Forelimb muscle (tissue), 1 donor: ENCODE measurements around the gene NDUFB1. TPM values are rescaled to one million over a fixed set of nuclear protein-coding genes. Genes with fewer than 3 reads are reported as not detected.
A peak's percentile ranks its signal among the peaks of the same experiment; 100 is the strongest.

ENCODE experiments used
- DNase-seq: peaks from one replicate; pipeline ENCODE4 v3.0.0-alpha.2; 2013; ENCODE audit warnings: low read depth
- polyA plus RNA-seq: library from polyadenylated mRNA; unstranded; fragments of 120-200 nt; gene quantifications from one replicate; pipeline ENCODE4 v1.2.1, GENCODE V29; 2013; ENCODE audit not compliant: insufficient read length

Gene NDUFB1
- polyA plus RNA-seq = 93.2 TPM

DNA sequence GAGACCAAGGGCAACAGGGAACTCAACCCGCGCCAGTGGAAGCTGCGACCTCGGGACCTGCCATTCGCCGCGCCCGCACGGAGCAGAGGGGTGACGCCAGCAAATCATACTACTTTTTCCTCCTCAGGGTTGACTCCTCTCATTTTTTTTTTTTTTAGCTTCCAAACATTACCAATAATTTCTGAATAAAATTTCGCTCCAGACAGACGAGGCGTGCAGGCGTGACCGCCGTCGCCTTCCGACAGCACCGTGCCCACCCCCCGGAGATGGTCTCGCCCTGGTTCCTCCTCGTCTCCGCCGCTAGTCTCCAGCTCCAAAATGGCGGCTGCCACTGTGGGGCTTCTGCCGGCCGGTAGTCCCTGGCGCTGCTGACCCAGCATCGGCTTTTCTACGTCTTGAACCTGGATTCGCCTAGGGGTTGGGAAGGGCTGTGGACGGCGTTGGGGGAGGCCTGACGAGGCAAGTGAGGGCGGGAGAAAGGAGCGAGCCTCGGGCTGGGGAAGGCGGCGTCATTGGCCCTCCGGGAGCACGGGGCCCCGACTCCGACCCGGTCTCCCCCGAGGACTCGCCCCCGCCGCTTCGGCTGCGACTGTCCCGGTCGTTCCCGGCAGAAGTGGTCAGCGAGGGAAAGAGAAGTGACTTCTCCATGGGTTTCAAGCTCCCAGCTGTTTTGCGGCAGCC, at the start of gene NDUFB1, which contains the start of gene CPSF2:
NDUFB1 (minus strand) TSS at position 37 of the 681 bp plus-strand sequence. CDS start 4,069 bp downstream, outside the sequence.
CPSF2 (plus strand) TSS at position 300 of the 681 bp plus-strand sequence. CDS start 9,016 bp downstream, outside the sequence.
- no peak for DNase-seq

DNA sequence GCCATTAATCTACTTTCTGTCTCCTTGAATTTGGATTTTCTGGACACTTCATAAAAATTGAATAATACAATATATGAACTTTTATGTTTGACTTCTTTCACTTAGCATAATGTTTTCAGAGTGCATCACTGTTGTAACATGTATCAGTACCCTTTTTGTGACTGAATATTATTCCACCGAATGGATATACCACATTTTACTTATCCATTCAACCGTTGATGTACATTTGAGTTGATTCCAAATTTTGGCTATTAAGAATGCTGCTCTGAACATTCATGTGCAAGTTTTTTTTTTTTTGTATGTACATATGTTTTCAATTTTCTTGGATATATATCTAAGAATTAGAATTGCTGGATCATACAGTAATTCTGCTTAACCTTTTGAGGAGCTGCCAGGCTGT, 43.5 kb upstream of the NDUFB1 start:
- no peak for DNase-seq

- DNase-seq = no peak
These were observed 40.0 kb upstream of the NDUFB1 start for GRCh38 chr14:92161521-92161920.

DNA sequence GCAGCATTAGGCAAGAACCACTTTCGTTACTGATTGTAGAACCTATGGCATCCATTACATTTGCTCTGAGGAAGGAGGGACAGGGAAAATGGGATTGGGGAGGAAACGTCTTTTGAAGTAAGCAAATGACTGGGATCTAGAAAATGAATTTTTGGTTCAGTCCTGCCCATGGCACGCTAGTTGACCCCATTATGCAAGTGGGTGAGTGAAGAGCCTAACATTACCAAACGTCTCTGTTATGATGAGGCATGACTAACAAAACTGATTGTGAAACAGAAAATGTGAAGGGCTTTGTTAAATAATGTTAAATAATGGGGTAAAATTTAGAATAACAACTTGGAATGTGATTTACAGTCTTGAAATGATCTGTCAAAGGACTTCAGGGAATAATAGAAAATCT, 39.1 kb upstream of the NDUFB1 start:
- DNase-seq = no peak

- no peak for DNase-seq
These were observed 32.9 kb upstream of the NDUFB1 start for GRCh38 chr14:92154283-92154942.

DNA sequence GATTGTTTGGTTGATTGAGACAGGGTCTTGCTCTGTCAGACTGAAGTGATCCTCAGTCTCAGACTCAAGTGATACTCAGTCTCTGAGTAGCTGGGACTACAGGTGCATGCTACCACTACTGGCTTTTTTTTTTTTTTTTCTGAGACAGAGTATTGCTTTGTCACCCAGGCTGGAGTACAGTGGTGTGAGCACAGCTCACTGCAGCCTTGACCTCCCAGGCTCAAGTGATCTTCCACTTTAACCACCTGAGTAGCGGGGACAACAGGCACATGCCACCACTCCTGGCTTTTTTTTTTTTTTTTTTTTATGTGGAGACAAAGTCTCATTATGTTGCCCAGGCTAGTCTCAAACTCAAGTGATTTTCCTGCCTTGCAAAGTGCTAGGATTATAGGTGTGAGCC, 32.1 kb upstream of the NDUFB1 start:
- DNase-seq = no peak

GRCh38 chr14:92144708-92145107, 23.2 kb upstream of the NDUFB1 start:
- no peak for DNase-seq

DNA sequence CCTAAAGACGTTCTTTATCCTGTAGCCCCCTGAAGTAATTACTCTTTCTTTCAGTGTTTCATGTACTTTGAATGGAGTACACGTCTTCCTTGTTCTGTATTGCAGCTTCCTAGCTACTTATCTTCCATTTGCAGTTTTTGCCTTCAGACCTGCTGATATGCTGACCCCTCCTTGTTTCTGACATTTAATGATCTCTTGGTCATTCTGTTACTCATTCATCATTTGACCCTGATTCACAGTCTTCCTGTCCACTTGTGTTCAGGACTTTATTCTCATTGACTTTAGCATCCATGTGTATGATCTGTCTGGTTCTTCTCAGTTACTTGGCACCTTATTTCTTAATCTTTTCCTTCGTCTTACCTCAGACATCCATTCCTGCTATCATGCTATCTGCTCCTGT, 22.5 kb upstream of the NDUFB1 start:
- DNase-seq = no peak

DNA sequence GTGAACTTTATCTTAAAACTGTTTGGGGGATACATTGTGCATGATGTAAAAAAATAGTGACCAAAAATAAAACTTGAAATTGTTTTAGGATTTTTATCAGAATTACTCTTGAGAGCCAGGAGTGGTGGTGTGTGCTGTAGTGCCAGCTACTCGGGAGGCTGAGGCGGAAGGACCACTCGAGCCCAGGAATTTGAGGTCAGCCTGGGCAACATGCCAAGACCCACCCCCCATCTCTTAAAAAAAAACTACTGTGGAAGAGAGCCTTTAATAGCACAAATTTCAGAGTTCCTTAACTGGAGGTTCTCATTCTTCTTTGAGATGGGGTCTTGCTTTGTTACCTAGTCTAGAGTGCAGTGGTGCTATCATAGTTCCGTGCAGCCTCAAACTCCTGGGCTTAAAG, 21.8 kb upstream of the NDUFB1 start:
- DNase-seq = no peak

GRCh38 chr14:92135269-92135668, 13.8 kb upstream of the NDUFB1 start:
- peak; percentile 40 for DNase-seq

DNA sequence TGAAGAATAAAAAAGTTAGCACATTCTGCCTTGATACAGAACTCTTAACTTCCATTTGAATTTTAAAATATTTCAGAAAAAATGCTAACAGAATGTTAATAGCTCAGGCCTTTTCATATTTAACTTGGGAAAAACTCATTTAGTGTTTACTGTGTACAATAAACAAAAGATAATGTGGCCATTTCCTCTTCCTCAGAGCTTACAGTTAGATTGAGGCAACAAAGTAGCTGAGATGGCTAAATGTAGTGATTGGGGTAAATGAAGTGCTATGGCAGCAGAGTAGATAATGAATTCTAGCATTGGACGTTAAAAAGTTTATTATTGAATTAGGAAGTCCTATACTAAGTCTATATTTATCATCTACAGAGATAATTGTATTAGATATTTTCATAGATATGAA, 12.9 kb upstream of the NDUFB1 start:
- DNase-seq = no peak

GRCh38 chr14:92122761-92123160, 1.3 kb upstream of the NDUFB1 start:
- no peak for DNase-seq

- no peak for DNase-seq
These were observed 808 bp upstream of the NDUFB1 start for GRCh38 chr14:92122351-92122677.

DNA sequence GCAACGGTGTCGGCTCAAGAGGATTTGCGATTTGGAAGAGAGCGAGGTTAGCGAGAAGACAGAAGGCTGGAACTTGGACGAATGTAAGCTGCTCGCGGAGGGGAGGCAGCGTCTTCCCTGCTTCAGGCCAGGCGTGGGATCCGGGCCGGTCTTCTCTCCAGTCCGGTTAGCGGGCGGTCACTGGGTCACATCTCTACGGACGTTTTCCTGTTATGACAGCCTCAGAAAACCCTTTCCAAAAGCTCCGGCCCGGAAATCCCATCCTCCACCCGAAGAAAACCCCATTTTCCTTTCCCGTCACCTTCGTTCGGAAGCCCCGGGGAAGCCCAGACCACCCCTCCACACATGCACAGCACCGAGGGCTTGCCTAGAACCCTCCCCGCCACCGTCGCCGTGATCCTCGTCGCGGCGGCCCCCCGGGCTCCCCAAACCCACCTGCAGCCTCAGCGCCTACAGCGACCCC, 268 bp downstream of the NDUFB1 start:
- DNase-seq = no peak

GRCh38 chr14:92109490-92109889, 12.0 kb downstream of the NDUFB1 start:
- no peak for DNase-seq

DNA sequence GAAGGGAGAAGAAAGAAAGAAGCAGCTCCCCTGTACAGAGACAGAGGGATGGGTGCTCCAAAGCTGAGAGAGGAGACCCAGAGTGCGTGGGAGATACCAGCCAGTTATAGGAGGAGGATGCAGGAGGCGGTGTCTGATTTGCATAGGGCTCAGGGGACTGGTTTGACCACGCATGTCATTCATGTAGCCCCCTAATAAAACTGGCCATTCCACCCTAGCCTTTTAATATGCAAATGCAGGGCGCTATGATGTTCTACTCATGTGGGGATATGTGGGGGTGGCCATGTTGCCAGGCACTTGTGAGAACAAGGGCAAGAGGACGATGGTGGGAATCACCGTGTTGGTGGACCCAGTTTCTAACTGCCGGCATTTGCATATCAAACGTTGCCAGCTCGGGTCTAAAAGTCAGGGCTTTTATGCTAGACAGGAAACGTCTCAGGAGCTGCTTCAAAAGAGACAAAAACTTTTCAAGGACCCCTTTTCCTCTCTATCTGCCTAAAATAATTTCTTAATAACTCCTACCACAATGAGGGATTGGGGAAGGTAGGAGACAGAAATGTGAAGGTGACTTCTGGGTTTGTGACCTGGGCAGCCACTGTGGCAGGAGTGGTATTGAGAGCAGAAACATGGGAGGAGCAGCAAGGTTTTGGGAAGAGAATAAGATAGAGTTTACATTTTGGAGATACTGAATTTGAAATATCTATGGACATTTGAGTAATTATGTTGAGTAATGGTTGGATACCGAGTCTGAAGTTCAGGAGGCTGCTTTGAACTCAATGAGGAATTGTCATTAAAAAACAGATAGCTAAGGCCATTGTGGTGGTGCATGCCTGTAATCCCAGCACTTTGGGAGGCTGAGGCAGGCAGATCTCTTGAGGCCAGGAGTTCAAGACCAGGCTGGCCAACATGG, 12.9 kb downstream of the NDUFB1 start:
- DNase-seq = no peak

- peak; percentile 97 for DNase-seq
These were observed 15.2 kb downstream of the NDUFB1 start, which contains the start of gene ATXN3 for GRCh38 chr14:92106143-92106926. ATXN3 (minus strand) TSS chr14:92106582; CDS start chr14:92106552, 30 bp downstream.

- no peak for DNase-seq
These were observed 15.7 kb downstream of the NDUFB1 start for GRCh38 chr14:92105893-92106142.

GRCh38 chr14:92105073-92105892, 16.2 kb downstream of the NDUFB1 start:
- no peak for DNase-seq

DNA sequence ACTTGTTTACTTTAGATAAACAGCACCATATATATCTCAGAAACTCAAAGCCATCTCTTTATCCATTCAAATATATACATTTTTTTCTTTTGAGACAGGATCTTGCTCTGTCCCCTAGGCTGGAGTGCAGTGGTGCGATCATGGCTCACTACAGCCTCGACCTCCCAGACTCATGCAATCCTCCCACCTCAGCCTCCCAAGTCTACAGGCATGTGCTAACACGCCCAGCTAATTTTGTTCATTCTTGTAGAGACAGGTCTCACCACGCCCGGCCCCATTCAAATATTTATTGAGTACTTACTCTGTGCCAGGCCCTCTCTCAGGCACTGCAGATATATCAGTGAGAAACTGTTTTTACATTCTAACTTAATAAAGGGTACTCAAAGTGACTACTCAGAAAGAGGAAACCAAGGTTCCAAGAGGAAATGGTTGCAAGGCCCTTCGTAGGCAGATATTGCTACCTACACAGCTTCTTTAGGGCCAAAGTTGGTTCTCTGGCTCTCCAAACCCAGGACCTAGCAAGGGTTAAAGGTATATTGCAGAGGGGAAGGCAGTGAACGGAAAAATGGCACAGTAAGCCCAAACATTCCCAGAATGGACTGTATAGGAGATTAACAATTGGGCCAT, 18.0 kb downstream of the NDUFB1 start:
- no peak for DNase-seq
